ENCODE data around the gene CPB2.

- no peak for TF ChIP-seq ESRRG (CRISPR knock-in tag; IDR thresholded peaks at IDR 0.05)
- TF ChIP-seq ZNF70 (CRISPR knock-in tag; IDR thresholded peaks at IDR 0.05): no peak
- no peak for TF ChIP-seq OSR1 (CRISPR knock-in tag; IDR thresholded peaks at IDR 0.05)
- TF ChIP-seq TOX (CRISPR knock-in tag; IDR thresholded peaks at IDR 0.05; ENCODE audit: borderline replicate concordance): no peak
- TF ChIP-seq SNAI2 (CRISPR knock-in tag; IDR thresholded peaks at IDR 0.05): no peak
- no peak for TF ChIP-seq TSHZ2 (CRISPR knock-in tag; IDR thresholded peaks at IDR 0.05)
- no peak for TF ChIP-seq PATZ1 (CRISPR knock-in tag; IDR thresholded peaks at IDR 0.05; ENCODE audit: borderline replicate concordance)
- TF ChIP-seq ZC3H10 (CRISPR knock-in tag; IDR thresholded peaks at IDR 0.05): no peak
- no peak for TF ChIP-seq ZFP30 (CRISPR knock-in tag; IDR thresholded peaks at IDR 0.05)
- TF ChIP-seq ZFP3 (CRISPR knock-in tag; IDR thresholded peaks at IDR 0.05): no peak
Observed at GRCh38 chr13:46119883-46120614, 15.2 kb upstream of the CPB2 start.
